Stimulated activated naive B cell treated with anti-CD40 and anti-IgM and Interleukin-4, amounts not matched to agents 10 μg/mL and 1 μg/mL and 100 μg/mL, for 72 hours (primary cell): Measurements from ENCODE around the gene ADORA2B.

Source experiments
- ATAC-seq, 2 donors: fragments of 150-1000 bp; cut with Tn5 transposase; replicated peaks; 2 replicates each; pipeline ENCODE4 v1.10.0; 2021; ENCODE audit warnings: moderate library complexity in 1 of 2
- DNase-seq: peaks from one replicate; pipeline ENCODE4 v3.0.0; 2021
- H3K27ac Mint-ChIP-seq: one replicate; pipeline ENCODE4 v1.8.0; 2022; ENCODE audit warnings: mild to moderate bottlenecking, mixed read lengths
- H3K27me3 Mint-ChIP-seq, 2 donors: one replicate each; pipeline ENCODE4 v1.8.0; 2022; ENCODE audit warnings: mixed read lengths in 2 of 2
- H3K36me3 Mint-ChIP-seq, 2 donors: one replicate each; pipeline ENCODE4 v1.8.0; 2022; ENCODE audit warnings: mixed read lengths in 2 of 2, mild to moderate bottlenecking in 1 of 2
- H3K4me1 Mint-ChIP-seq, 2 donors: one replicate each; pipeline ENCODE4 v1.8.0; 2022; ENCODE audit warnings: mixed read lengths in 2 of 2, mild to moderate bottlenecking in 1 of 2
- H3K4me3 Mint-ChIP-seq, 2 donors: one replicate each; pipeline ENCODE4 v1.8.0; 2022; ENCODE audit warnings: mild to moderate bottlenecking in 2 of 2, mixed read lengths in 2 of 2, moderate library complexity in 1 of 2
- H3K9me3 Mint-ChIP-seq, 2 donors: one replicate each; pipeline ENCODE4 v1.8.0; 2022; ENCODE audit warnings: mixed read lengths in 2 of 2, mild to moderate bottlenecking in 1 of 2

The ADORA2B gene

DNA sequence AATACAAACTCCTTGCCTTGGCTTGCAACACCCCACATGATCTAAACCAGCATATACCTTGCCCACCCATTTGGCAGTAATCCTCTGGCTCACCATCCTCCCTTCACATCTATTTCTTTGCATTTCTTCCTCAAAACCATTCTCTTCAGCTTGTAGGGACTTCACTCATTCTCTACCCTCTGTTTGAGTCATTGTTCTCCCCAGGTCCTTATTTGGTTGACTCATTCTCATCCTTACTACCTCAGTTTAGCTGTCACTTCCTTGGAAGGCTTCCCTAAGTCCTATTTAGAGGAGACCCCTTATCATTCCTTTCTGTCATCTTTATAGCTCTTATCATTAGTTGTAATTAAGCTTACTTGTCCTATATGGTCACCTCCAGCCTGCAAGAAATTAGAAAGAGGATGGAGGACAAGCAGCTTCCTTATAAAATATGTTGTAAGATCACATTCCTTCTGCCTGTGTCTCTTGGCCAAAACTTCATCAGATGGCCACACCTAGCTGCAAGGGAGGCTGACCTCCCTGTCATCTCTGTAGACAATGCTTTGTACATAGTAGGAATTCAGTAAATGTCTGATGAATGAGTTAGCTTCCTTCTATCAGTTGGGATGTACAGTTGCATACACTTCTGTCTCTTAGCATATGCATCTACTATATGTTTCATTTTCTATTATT, 56.4 kb downstream of the ADORA2B start:
- H3K9me3 Mint-ChIP-seq, result no peaks in the 10 kb centered on the region
- ATAC-seq (no peak), DNase-seq (no peak)
- H3K27me3 Mint-ChIP-seq, result no peaks in the 10 kb centered on the region
- H3K4me1 Mint-ChIP-seq, result peaks cover 19 to 43% of the 10 kb centered on the region in 2 donors
- peak overlapping the region; percentile 48 for H3K27ac Mint-ChIP-seq
- H3K36me3 Mint-ChIP-seq, result peaks cover 40 to 46% of the 10 kb centered on the region in 2 donors
- peak overlapping the region; percentile 91 to 97 for H3K4me3 Mint-ChIP-seq

DNA sequence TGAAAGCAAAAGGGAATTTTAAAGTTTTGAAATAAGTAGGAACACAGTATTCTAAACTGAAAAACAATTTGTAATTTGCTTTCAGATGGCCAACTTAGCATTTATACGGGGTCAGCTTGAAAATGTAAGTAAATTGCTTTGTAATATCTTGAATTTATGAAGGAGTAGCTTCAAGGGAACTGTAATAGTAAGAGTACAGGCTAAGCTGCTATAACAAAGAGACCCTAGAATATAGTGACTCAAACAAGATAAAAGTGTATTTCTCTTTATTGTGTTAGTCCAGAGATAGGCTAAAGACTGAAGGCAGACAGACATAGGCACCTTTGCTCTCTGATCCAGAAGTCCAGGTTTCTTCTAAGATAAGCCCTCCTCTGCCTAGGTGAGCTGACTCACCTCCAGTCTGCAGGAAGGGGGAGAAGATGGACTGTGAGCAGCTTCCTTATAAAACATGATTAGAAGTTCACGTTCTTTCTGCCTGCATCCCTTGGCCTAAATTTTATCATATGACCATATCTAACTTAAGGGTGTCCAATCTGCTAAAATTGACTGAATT, 57.9 kb downstream of the ADORA2B start:
- Mint-ChIP-seq H3K4me1 (peaks cover 19 to 38% of the 10 kb centered on the region in 2 donors), H3K36me3 (peaks cover 46 to 53% of the 10 kb centered on the region in 2 donors), H3K4me3 (no peak overlapping the region), H3K9me3 (no peaks in the 10 kb centered on the region), H3K27me3 (no peaks in the 10 kb centered on the region), H3K27ac (no peak overlapping the region)
- no peak for ATAC-seq
- no peak for DNase-seq

DNA sequence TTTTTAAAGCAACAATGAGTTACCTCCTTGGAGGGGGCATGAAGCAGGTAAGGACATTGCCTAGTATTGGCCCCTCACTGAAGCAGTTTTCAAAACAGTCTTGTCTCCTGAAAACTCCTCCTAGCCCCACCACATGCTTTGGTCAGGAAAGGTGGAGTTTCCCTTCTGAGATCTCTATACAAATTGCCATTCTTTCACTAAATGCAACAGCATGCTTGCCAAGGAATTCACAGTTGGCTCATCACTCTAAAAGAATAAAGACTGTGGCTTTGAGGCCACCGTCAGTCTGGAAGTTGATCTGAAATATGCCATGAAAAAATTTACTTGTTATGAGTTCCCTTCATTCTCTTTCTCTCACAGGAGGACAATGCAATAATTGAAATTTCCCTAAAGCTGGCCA, 58.9 kb downstream of the ADORA2B start:
- ATAC-seq, result no peak
- Mint-ChIP-seq H3K27me3 (no peaks in the 10 kb centered on the region), H3K36me3 (peaks cover 56 to 64% of the 10 kb centered on the region in 2 donors), H3K9me3 (no peaks in the 10 kb centered on the region), H3K4me1 (peaks cover 23 to 31% of the 10 kb centered on the region in 2 donors), H3K27ac (no peak overlapping the region), H3K4me3 (no peak overlapping the region)
- no peak for DNase-seq

DNA sequence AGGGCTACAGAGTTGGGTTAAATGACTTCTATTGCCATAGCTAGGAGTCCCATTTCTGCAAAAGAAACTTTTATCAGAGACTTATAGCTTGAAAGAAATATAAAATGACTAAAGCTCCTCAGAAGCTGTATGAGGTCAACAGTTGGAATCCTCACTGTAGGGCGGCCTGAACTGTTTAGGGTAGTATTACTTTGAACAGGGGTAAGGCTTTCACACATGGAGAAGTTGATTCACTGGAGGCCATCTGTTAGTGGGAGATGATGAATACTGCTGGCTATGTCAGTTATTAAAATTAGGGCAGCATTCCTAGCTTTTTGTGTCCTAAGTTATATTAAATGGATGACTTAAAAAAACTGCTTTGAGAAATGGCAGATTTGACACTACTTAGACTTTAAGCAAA, 60.7 kb downstream of the ADORA2B start:
- no peak overlapping the region for H3K4me3 Mint-ChIP-seq
- ATAC-seq (no peak), DNase-seq (no peak)
- H3K27ac Mint-ChIP-seq, result no peak overlapping the region
- no peaks in the 10 kb centered on the region for H3K27me3 Mint-ChIP-seq
- H3K9me3 Mint-ChIP-seq, result no peaks in the 10 kb centered on the region
- H3K36me3 Mint-ChIP-seq, result peaks cover 57 to 62% of the 10 kb centered on the region in 2 donors
- H3K4me1 Mint-ChIP-seq, result peaks cover 19 to 20% of the 10 kb centered on the region in 2 donors

DNA sequence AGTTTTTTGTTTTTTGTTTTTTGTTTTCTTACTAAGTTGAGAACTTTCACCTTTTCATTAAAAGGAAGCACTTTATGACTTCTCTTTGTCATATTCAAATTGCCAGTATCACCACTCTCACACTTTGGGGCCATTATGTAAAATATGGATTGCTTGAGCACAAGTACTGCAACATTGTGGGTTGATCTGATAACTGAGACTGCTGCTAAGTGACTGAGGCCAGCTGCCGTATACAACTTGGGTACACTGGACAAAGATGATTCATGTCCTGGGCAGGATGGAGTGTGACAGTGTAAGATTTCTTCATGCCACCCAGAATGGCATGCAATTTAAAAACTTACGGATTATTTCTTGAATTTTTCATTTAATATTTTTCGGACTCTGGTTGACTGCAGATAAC, 62.5 kb downstream of the ADORA2B start:
- DNase-seq (no peak), ATAC-seq (no peak)
- H3K36me3 Mint-ChIP-seq, result peaks cover 53 to 56% of the 10 kb centered on the region in 2 donors
- no peak overlapping the region for H3K27ac Mint-ChIP-seq
- no peaks in the 10 kb centered on the region for H3K27me3 Mint-ChIP-seq
- H3K4me3 Mint-ChIP-seq, result no peak overlapping the region
- H3K9me3 Mint-ChIP-seq, result no peaks in the 10 kb centered on the region
- peaks cover under 1 to 5% of the 10 kb centered on the region in 2 donors for H3K4me1 Mint-ChIP-seq

DNA sequence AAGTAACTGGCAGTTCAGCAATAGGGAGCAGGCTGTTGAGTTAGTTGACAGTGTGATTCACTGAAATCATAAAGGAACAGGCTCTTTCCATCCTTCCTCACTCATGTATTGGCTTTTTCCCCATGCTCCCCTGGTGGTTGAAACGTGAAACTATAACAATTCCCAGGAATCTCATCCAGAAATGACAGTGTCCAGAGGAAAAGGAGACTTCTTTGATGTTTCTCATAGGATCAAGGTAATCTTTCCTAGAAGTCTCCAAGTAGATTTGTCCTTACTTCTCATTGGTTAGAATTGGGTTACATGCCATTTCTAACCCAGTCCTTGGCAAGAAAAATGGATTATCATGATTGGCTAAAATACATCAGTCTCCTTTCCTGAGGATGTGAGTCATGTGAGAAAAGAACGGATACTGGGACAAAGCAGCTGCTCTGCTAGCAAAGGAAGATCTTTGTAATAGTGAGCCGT, 69.0 kb downstream of the ADORA2B start:
- H3K27me3 Mint-ChIP-seq, result no peaks in the 10 kb centered on the region
- peaks cover 23 to 30% of the 10 kb centered on the region in 2 donors for H3K36me3 Mint-ChIP-seq
- no peaks in the 10 kb centered on the region for H3K4me1 Mint-ChIP-seq
- no peaks in the 10 kb centered on the region for H3K9me3 Mint-ChIP-seq
- H3K4me3 Mint-ChIP-seq, result no peak overlapping the region
- ATAC-seq (no peak), DNase-seq (no peak)
- H3K27ac Mint-ChIP-seq, result no peak overlapping the region

DNA sequence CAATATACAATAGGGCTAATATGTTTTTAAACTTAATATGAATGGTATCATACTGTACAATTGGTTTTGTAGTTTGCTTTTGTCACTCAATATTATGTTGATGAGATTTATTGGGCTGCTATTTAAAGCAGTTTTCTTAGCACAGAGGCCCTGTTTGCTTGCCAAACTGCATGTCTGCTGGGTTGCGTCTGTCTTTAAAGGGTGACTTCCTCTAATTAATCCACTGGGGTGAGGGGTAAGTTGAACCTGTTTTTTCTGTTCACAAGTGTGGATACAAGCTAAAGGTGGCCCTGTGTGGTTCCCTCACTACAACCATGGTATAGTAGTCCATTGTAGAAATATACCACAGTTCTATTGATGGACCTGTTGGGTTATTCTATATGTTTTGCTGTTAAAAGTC, 74.4 kb downstream of the ADORA2B start:
- H3K27me3 Mint-ChIP-seq, result no peaks in the 10 kb centered on the region
- DNase-seq (no peak), ATAC-seq (no peak)
- no peak overlapping the region for H3K27ac Mint-ChIP-seq
- H3K4me3 Mint-ChIP-seq, result no peak overlapping the region
- no peaks in the 10 kb centered on the region for H3K9me3 Mint-ChIP-seq
- H3K4me1 Mint-ChIP-seq, result peaks cover 6% of the 10 kb centered on the region in 2 donors
- peaks cover 17 to 49% of the 10 kb centered on the region in 2 donors for H3K36me3 Mint-ChIP-seq

DNA sequence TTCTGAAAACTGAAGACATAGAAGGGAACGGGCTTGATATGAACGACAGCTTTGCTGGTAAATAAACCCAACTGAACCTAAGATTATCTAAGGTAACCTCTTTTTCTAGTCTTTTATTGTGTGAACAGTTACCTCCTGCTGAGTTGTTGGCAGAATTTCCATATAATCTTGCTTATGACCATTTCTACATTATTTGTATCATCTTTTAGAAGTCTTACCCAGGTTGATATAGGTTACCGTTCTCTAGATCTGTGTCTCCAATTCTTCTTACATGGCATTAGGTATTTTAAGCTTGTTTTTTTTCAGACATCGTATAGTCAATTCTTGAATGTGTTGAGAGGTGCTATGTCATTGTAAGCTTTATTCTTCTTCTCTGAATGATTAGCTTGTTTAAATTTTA, 79.0 kb downstream of the ADORA2B start:
- no peaks in the 10 kb centered on the region for H3K9me3 Mint-ChIP-seq
- ATAC-seq, result no peak
- H3K27me3 Mint-ChIP-seq, result no peaks in the 10 kb centered on the region
- H3K4me3 Mint-ChIP-seq, result no peak overlapping the region
- H3K4me1 Mint-ChIP-seq, result peaks cover 18 to 23% of the 10 kb centered on the region in 2 donors
- no peak for DNase-seq
- peaks cover 34 to 69% of the 10 kb centered on the region in 2 donors for H3K36me3 Mint-ChIP-seq
- H3K27ac Mint-ChIP-seq, result peak overlapping the region; percentile 42

DNA sequence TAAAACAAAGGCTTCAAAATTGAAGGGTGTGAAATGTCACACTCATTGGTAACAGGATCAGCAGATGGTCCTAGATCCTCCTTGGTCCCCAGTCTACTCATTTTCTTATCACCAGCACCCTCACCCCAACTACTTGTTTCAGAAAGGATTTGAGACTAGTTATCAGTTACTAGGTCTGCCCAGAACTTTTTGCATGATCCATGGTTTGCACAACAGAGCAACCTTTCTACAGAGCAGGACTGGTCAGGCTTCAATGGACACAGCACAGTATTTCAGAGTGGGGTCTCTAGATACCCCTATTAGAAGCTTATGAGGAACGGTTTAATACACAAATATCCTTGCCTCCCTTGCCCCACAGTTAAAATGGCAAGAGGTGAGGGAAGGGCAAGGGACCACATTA, 80.3 kb downstream of the ADORA2B start:
- Mint-ChIP-seq H3K36me3 (peaks cover 31 to 63% of the 10 kb centered on the region in 2 donors), H3K4me3 (no peak overlapping the region), H3K27me3 (no peaks in the 10 kb centered on the region), H3K27ac (peak overlapping the region; percentile 59), H3K9me3 (no peaks in the 10 kb centered on the region), H3K4me1 (peaks cover 18 to 20% of the 10 kb centered on the region in 2 donors)
- ATAC-seq (no peak), DNase-seq (no peak)
